ENCODE results near the gene PDRG1. TPM values are rescaled to one million over a fixed set of nuclear protein-coding genes. Genes with fewer than 3 reads are reported as not detected.

PDRG1 gene
- polyA plus RNA-seq, 3 donors, result 3.5 to 4.4 (median 3.7) TPM

GRCh38 chr20:31939661-31940060 is 12.2 kb downstream of the PDRG1 start:
- Histone ChIP-seq H3K4me1 (ENCODE audit: control insufficient read depth in 1 of 2, insufficient read depth in 2 of 2, low read length in 2 of 2) (no peaks in the 10 kb centered on the region), H3K27me3 (ENCODE audit: control insufficient read depth in 2 of 2, insufficient read depth in 2 of 2, low read length in 2 of 2) (no peaks in the 10 kb centered on the region), H4K20me1 (ENCODE audit: insufficient read depth, low read length) (no peaks in the 10 kb centered on the region), H3K79me2 (ENCODE audit: insufficient read depth, low read length) (no peaks in the 10 kb centered on the region), H3K4me3 (replicated peaks in 1 of 3; ENCODE audit: low read depth in 2 of 3, low read length in 3 of 3) (no peak overlapping the region), H3K27ac (ENCODE audit: low read depth in 1 of 2, low read length in 2 of 2) (no peak overlapping the region), H3K4me2 (replicated peaks; ENCODE audit: extremely low read depth, low read length, poor library complexity, severe bottlenecking) (no peak overlapping the region), H2AFZ (ENCODE audit: insufficient read depth, low read depth, low read length, poor library complexity, severe bottlenecking) (no peak overlapping the region), H3K9me3 (replicated peaks in 1 of 2; ENCODE audit: control insufficient read depth in 1 of 2, insufficient read depth in 1 of 2, low read length in 2 of 2) (no peaks in the 10 kb centered on the region), H3K9ac (ENCODE audit: insufficient read depth, low read length, poor library complexity, severe bottlenecking) (no peak overlapping the region), H3K36me3 (replicated peaks in 1 of 2; ENCODE audit: control insufficient read depth in 1 of 2, insufficient read depth in 2 of 2, low read length in 2 of 2) (peaks cover 3 to 22% of the 10 kb centered on the region in 2 donors)
- Mint-ChIP-seq H3K27ac (no peak overlapping the region), H3K4me3 (no peak overlapping the region), H3K4me1 (no peaks in the 10 kb centered on the region), H3K9me3 (peaks cover 0 to 1% (median 0%) of the 10 kb centered on the region in 7 donors), H3K27me3 (ENCODE audit: low read depth in 3 of 3) (peaks cover 0 to 2% (median 0%) of the 10 kb centered on the region in 3 donors), H3K36me3 (peaks cover 24 to 27% of the 10 kb centered on the region in 2 donors)
- no CpG with 5 or more reads among the region's 2 CpGs for WGBS (ENCODE audit: insufficient coverage)
- TF ChIP-seq CTCF (IDR thresholded peaks at IDR 0.05), result no peak
- intact Hi-C loops (cut with micrococcal nuclease), result no loop called here
- no peak for DNase-seq

- no peak overlapping the region for H3K4me3 Mint-ChIP-seq
- no peak overlapping the region for H3K4me3 ChIP-seq (replicated peaks in 1 of 3; ENCODE audit: low read depth in 2 of 3, low read length in 3 of 3)
- H3K9me3 Mint-ChIP-seq, result peaks cover 0 to 1% (median 0%) of the 10 kb centered on the region in 7 donors
- no peak overlapping the region for H3K27ac ChIP-seq (ENCODE audit: low read depth in 1 of 2, low read length in 2 of 2)
- H3K27me3 Mint-ChIP-seq (ENCODE audit: low read depth in 3 of 3), result peaks cover 0 to 2% (median 0%) of the 10 kb centered on the region in 3 donors
- peaks cover 10 to 14% of the 10 kb centered on the region in 2 donors for H3K36me3 Mint-ChIP-seq
- no peak overlapping the region for H2AFZ ChIP-seq (ENCODE audit: insufficient read depth, low read depth, low read length, poor library complexity, severe bottlenecking)
- H3K9ac ChIP-seq (ENCODE audit: insufficient read depth, low read length, poor library complexity, severe bottlenecking), result no peak overlapping the region
- no peaks in the 10 kb centered on the region for H4K20me1 ChIP-seq (ENCODE audit: insufficient read depth, low read length)
- no peak for TF ChIP-seq CTCF (IDR thresholded peaks at IDR 0.05)
- intact Hi-C loops (cut with micrococcal nuclease), result no loop called here
- H3K9me3 ChIP-seq (replicated peaks in 1 of 2; ENCODE audit: control insufficient read depth in 1 of 2, insufficient read depth in 1 of 2, low read length in 2 of 2), result no peaks in the 10 kb centered on the region
- H3K27ac Mint-ChIP-seq, result no peak overlapping the region
- H3K79me2 ChIP-seq (ENCODE audit: insufficient read depth, low read length), result no peaks in the 10 kb centered on the region
- H3K4me2 ChIP-seq (replicated peaks; ENCODE audit: extremely low read depth, low read length, poor library complexity, severe bottlenecking), result no peak overlapping the region
- no CpG with 5 or more reads among the region's 1 CpG for WGBS (ENCODE audit: insufficient coverage)
- H3K36me3 ChIP-seq (replicated peaks in 1 of 2; ENCODE audit: control insufficient read depth in 1 of 2, insufficient read depth in 2 of 2, low read length in 2 of 2), result peaks cover 0 to 7% of the 10 kb centered on the region in 2 donors
- no peaks in the 10 kb centered on the region for H3K4me1 Mint-ChIP-seq
- H3K4me1 ChIP-seq (ENCODE audit: control insufficient read depth in 1 of 2, insufficient read depth in 2 of 2, low read length in 2 of 2), result no peaks in the 10 kb centered on the region
- no peak for DNase-seq
- no peaks in the 10 kb centered on the region for H3K27me3 ChIP-seq (ENCODE audit: control insufficient read depth in 2 of 2, insufficient read depth in 2 of 2, low read length in 2 of 2)
Measured at GRCh38 chr20:31937820-31938219, 14.0 kb downstream of the PDRG1 start.
